Osteoblast (primary cell): ENCODE results near the gene GHRHR. TPM values are rescaled to one million over a fixed set of nuclear protein-coding genes. Genes with fewer than 3 reads are reported as not detected.

Experiments
- total RNA-seq: library from RNA; depleted of rRNA; stranded (reverse); fragments of >200 nt; gene quantifications from 2 replicates; pipeline ENCODE4 v1.2.3, GENCODE V29; 2012

Gene GHRHR
- total RNA-seq, 1 donor = not detected

Other genes starting within 250 kb of the GHRHR start
- gene INMT, start 211.8 kb upstream of the GHRHR start, total RNA-seq = 0.72 and 1.5 TPM in 2 replicates
- gene MINDY4, start 192.5 kb upstream of the GHRHR start, total RNA-seq = 8.5 and 10.5 TPM in 2 replicates
- gene AQP1, start 52.1 kb upstream of the GHRHR start, total RNA-seq = 0.59 and 0.72 TPM in 2 replicates
- not detected in 2 replicates for gene ADCYAP1R1, start 88.4 kb downstream of the GHRHR start, total RNA-seq